CD14-positive monocyte (primary cell): ENCODE data around the gene DCTN2. TPM values are rescaled to one million over a fixed set of nuclear protein-coding genes. Genes with fewer than 3 reads are reported as not detected.

Source experiments
- DNase-seq, 3 donors: peaks; one replicate each; pipeline ENCODE4 v3.0.0-alpha.2; 2011 to 2022
- H2AFZ ChIP-seq: 2 replicates; pipeline ENCODE4 v1.6.0; 2012; ENCODE audit warnings: mild to moderate bottlenecking, low read depth, low read length, inconsistent platforms; ENCODE audit not compliant: insufficient read depth, poor library complexity, severe bottlenecking
- H3K27ac ChIP-seq, 2 donors: 1 replicate in 1 of 2; 2 replicates in 1 of 2; pipeline ENCODE4 v1.5.1; 2012 to 2013; ENCODE audit warnings: low read length in 2 of 2, control low read depth in 1 of 2, inconsistent platforms in 1 of 2, low read depth in 1 of 2, mild to moderate bottlenecking in 1 of 2
- H3K27me3 ChIP-seq, 2 donors: one replicate each; pipeline versions ENCODE4 v1.6.0 to v1.6.1; 2011 to 2013; ENCODE audit warnings: low read length in 2 of 2; ENCODE audit not compliant: control insufficient read depth in 2 of 2, insufficient read depth in 2 of 2
- H3K36me3 ChIP-seq, 2 donors: replicated peaks in 1 of 2; 1 replicate in 1 of 2; 2 replicates in 1 of 2; pipeline versions ENCODE4 v1.5.1 to v1.6.1; 2012 to 2013; ENCODE audit warnings: low read length in 2 of 2, control low read depth in 1 of 2, inconsistent platforms in 1 of 2, mild to moderate bottlenecking in 1 of 2; ENCODE audit not compliant: insufficient read depth in 2 of 2, control insufficient read depth in 1 of 2
- H3K4me1 ChIP-seq, 2 donors: 1 replicate in 1 of 2; 2 replicates in 1 of 2; pipeline versions ENCODE4 v1.5.1 to v1.6.1; 2012 to 2013; ENCODE audit warnings: low read length in 2 of 2, control low read depth in 1 of 2, inconsistent platforms in 1 of 2, mild to moderate bottlenecking in 1 of 2, moderate library complexity in 1 of 2; ENCODE audit not compliant: insufficient read depth in 2 of 2, control insufficient read depth in 1 of 2
- H3K4me2 ChIP-seq: replicated peaks from 2 replicates; pipeline ENCODE3; 2012; ENCODE audit warnings: low read length, moderate library complexity, mild to moderate bottlenecking; ENCODE audit not compliant: poor library complexity, severe bottlenecking; ENCODE audit errors: extremely low read depth
- H3K4me3 ChIP-seq, 3 experiments: fragments of 200-600 bp in 1 of 3; sonication (generic) in 1 of 3; replicated peaks in 1 of 3; 1 replicate in 2 of 3; 2 replicates in 1 of 3; pipeline ENCODE4 v1.5.1; 2011 to 2013; ENCODE audit warnings: low read length in 3 of 3, mild to moderate bottlenecking in 3 of 3, control low read depth in 2 of 3, low read depth in 2 of 3, inconsistent platforms in 1 of 3, moderate library complexity in 1 of 3
- H3K79me2 ChIP-seq: 2 replicates; pipeline ENCODE4 v1.6.0; 2012; ENCODE audit warnings: mild to moderate bottlenecking, control low read depth, inconsistent platforms, low read length, moderate library complexity; ENCODE audit not compliant: insufficient read depth
- H3K9ac ChIP-seq: 2 replicates; pipeline ENCODE4 v1.6.0; 2017; ENCODE audit warnings: low read length, mild to moderate bottlenecking; ENCODE audit not compliant: insufficient read depth, poor library complexity, severe bottlenecking
- H3K9me3 ChIP-seq, 2 donors: replicated peaks in 1 of 2; 1 replicate in 1 of 2; 2 replicates in 1 of 2; pipeline versions ENCODE4 v1.5.1 to v1.6.1; 2012 to 2013; ENCODE audit warnings: low read length in 2 of 2, control low read depth in 1 of 2; ENCODE audit not compliant: control insufficient read depth in 1 of 2, insufficient read depth in 1 of 2
- H4K20me1 ChIP-seq: 2 replicates; pipeline ENCODE4 v1.6.0; 2012; ENCODE audit warnings: mild to moderate bottlenecking, low read length, control low read depth, moderate library complexity; ENCODE audit not compliant: insufficient read depth
- H3K27ac Mint-ChIP-seq, 7 donors: one replicate each; pipeline ENCODE4 v1.8.0; 2020; ENCODE audit warnings: mild to moderate bottlenecking in 7 of 7, mixed read lengths in 7 of 7, moderate library complexity in 6 of 7, inconsistent platforms in 2 of 7
- H3K27me3 Mint-ChIP-seq, 3 donors: one replicate each; pipeline ENCODE4 v1.8.0; 2021 to 2022; ENCODE audit warnings: low read depth in 3 of 3, mild to moderate bottlenecking in 3 of 3, mixed read lengths in 3 of 3, moderate library complexity in 3 of 3, inconsistent platforms in 1 of 3
- H3K36me3 Mint-ChIP-seq, 2 donors: one replicate each; pipeline ENCODE4 v1.8.0; 2020; ENCODE audit warnings: mixed read lengths in 2 of 2, inconsistent platforms in 1 of 2, mild to moderate bottlenecking in 1 of 2
- H3K4me1 Mint-ChIP-seq: one replicate; pipeline ENCODE4 v1.8.0; 2020; ENCODE audit warnings: mild to moderate bottlenecking, mixed read lengths
- H3K4me3 Mint-ChIP-seq, 2 donors: one replicate each; pipeline ENCODE4 v1.8.0; 2020; ENCODE audit warnings: mild to moderate bottlenecking in 2 of 2, mixed read lengths in 2 of 2, moderate library complexity in 1 of 2
- H3K9me3 Mint-ChIP-seq, 7 donors: one replicate each; pipeline ENCODE4 v1.8.0; 2020 to 2022; ENCODE audit warnings: mixed read lengths in 7 of 7, mild to moderate bottlenecking in 6 of 7, moderate library complexity in 6 of 7, inconsistent platforms in 2 of 7
- WGBS: methylation state at CpG from one replicate; pipeline ENCODE4 v1.1.5; 2013; ENCODE audit warnings: missing lambda C conversion rate; ENCODE audit not compliant: insufficient coverage; 5-methylcytosine and 5-hydroxymethylcytosine counted together
- intact Hi-C, 2 donors: fragments of 100-400 bp; cut with micrococcal nuclease; formaldehyde crosslinking; loops; one replicate each; pipeline versions ENCODE4 v1.15.0 to v1.15.1; 2023
- polyA plus RNA-seq, 3 donors: library from polyadenylated mRNA; depleted of rRNA in 1 of 3; unstranded in 2 of 3; stranded (reverse) in 1 of 3; fragments of 300-500 nt in 2 of 3; fragments of >200 nt in 1 of 3; fragmentation: Illumina TruSeq in 2 of 3; gene quantifications; 1 replicate in 2 of 3; 2 replicates in 1 of 3; pipeline ENCODE4 v1.2.3, GENCODE V29; 2012 to 2021
- TF ChIP-seq, protein P1 (sequence below): fragments of 200-600 bp; IDR thresholded peaks from one replicate; pipeline ENCODE4 v1.8.0; 2022; ENCODE audit warnings: antibody characterized with exemption, mild to moderate bottlenecking

DCTN2 gene
- polyA plus RNA-seq, 3 donors = 72.8 to 94.5 (median 82.2) TPM

- Histone ChIP-seq H3K36me3 (peaks cover 54 to 77% of the 10 kb centered on the region in 2 donors), H3K79me2 (no peaks in the 10 kb centered on the region), H2AFZ (no peak overlapping the region), H3K27me3 (no peaks in the 10 kb centered on the region), H3K4me2 (no peak overlapping the region), H3K4me3 (no peak overlapping the region), H3K9ac (no peak overlapping the region), H4K20me1 (peaks cover 10% of the 10 kb centered on the region), H3K9me3 (no peaks in the 10 kb centered on the region), H3K27ac (no peak overlapping the region), H3K4me1 (no peaks in the 10 kb centered on the region)
- Mint-ChIP-seq H3K4me3 (no peak overlapping the region), H3K36me3 (peaks cover 68 to 95% of the 10 kb centered on the region in 2 donors), H3K9me3 (peaks cover 0 to 3% (median 0%) of the 10 kb centered on the region in 7 donors), H3K4me1 (no peaks in the 10 kb centered on the region), H3K27ac (peak overlapping the region in 2 of 7 donors; percentile 39 to 77), H3K27me3 (peaks cover 0 to 2% (median 0%) of the 10 kb centered on the region in 3 donors)
- WGBS = 100% methylated on average over 1 of the region's 4 CpGs
- TF ChIP-seq, protein P1, sequence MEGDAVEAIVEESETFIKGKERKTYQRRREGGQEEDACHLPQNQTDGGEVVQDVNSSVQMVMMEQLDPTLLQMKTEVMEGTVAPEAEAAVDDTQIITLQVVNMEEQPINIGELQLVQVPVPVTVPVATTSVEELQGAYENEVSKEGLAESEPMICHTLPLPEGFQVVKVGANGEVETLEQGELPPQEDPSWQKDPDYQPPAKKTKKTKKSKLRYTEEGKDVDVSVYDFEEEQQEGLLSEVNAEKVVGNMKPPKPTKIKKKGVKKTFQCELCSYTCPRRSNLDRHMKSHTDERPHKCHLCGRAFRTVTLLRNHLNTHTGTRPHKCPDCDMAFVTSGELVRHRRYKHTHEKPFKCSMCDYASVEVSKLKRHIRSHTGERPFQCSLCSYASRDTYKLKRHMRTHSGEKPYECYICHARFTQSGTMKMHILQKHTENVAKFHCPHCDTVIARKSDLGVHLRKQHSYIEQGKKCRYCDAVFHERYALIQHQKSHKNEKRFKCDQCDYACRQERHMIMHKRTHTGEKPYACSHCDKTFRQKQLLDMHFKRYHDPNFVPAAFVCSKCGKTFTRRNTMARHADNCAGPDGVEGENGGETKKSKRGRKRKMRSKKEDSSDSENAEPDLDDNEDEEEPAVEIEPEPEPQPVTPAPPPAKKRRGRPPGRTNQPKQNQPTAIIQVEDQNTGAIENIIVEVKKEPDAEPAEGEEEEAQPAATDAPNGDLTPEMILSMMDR = no peak
- DNase-seq = no peak
- intact Hi-C loops = no loop called here
Observed at GRCh38 chr12:57498571-57498970, 48.4 kb downstream of the DCTN2 start.

- peak overlapping the region in 1 of 2 donors; percentile 36 for H3K27ac ChIP-seq
- intact Hi-C loops = no loop called here
- no CpG with 5 or more reads among the region's 9 CpGs for WGBS
- H3K36me3 ChIP-seq = peaks cover 51 to 72% of the 10 kb centered on the region in 2 donors
- no peak overlapping the region for H3K9ac ChIP-seq
- DNase-seq = no peak
- TF ChIP-seq, protein P1 = no peak
- peaks cover 10% of the 10 kb centered on the region for H4K20me1 ChIP-seq
- H3K9me3 ChIP-seq = no peaks in the 10 kb centered on the region
- Mint-ChIP-seq H3K36me3 (peaks cover 63 to 90% of the 10 kb centered on the region in 2 donors), H3K9me3 (peaks cover 0 to 3% (median 0%) of the 10 kb centered on the region in 7 donors), H3K27ac (peak overlapping the region in 2 of 7 donors; percentile 51 to 78), H3K4me3 (no peak overlapping the region), H3K27me3 (peaks cover 0 to 2% (median 0%) of the 10 kb centered on the region in 3 donors), H3K4me1 (no peaks in the 10 kb centered on the region)
- no peaks in the 10 kb centered on the region for H3K27me3 ChIP-seq
- no peaks in the 10 kb centered on the region for H3K79me2 ChIP-seq
- no peak overlapping the region for H3K4me2 ChIP-seq
- H3K4me3 ChIP-seq = no peak overlapping the region
- H2AFZ ChIP-seq = no peak overlapping the region
- no peaks in the 10 kb centered on the region for H3K4me1 ChIP-seq
Observed at GRCh38 chr12:57498132-57498502, 48.9 kb downstream of the DCTN2 start.
